ENCODE data around the gene ASIC5. TPM values are rescaled to one million over a fixed set of nuclear protein-coding genes. Genes with fewer than 3 reads are reported as not detected.
A peak's percentile ranks its signal among the peaks of the same experiment; 100 is the strongest.

The ASIC5 gene
- total RNA-seq, 1 experiment from 2014 or later: not detected

DNA sequence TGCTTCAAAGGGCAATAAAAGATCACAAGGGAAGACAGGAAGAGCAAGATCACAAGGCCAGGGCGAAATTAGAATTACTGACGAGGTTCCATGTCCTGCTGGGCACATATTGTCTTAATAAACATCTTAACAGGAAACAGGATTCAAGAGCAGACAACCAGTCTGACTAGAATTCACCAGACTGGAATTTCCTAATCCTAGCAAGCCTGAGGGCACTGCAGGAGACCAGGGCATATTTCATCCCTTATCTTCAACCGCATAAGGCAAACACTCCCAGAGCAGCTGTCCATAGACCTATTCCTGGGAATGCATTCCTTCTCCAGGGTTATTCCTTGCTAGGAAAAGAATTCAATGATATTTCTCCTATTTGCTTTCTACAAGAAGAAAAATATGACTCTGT, 25.0 kb upstream of the ASIC5 start:
- peaks cover 11% of the 10 kb centered on the region for H3K4me1 ChIP-seq (ENCODE audit: insufficient read depth, low read length, poor library complexity, severe bottlenecking)
- H3K27me3 ChIP-seq (replicated peaks; ENCODE audit: insufficient read depth, low read depth, low read length, poor library complexity): no peaks in the 10 kb centered on the region
- no TSS peak for BruUV-seq (replicated peaks)
- TF ChIP-seq CTCF (conservative IDR thresholded peaks at IDR 0.05; ENCODE audit: low read depth, low read length): no peak
- no peak for TF ChIP-seq EZH2 (IDR thresholded peaks at IDR 0.05; ENCODE audit: borderline replicate concordance, low read depth, low read length, poor library complexity, severe bottlenecking)
- CTCF ChIA-PET: no interaction called here
- peak; percentile 17 for DNase-seq (ENCODE audit: low spot score)
- H3K4me3 ChIP-seq (ENCODE audit: low read depth, low read length, poor library complexity, severe bottlenecking): no peak overlapping the region
- intact Hi-C loops (cut with micrococcal nuclease; ENCODE audit: unreplicated experiment): no loop called here
- H3K27ac ChIP-seq (ENCODE audit: low read depth, low read length, poor library complexity, severe bottlenecking): no peak overlapping the region
- POLR2A ChIA-PET (ENCODE audit: low non-redundant PET): no interaction called here
- H3K36me3 ChIP-seq (ENCODE audit: insufficient read depth, low read length, poor library complexity, severe bottlenecking): no peaks in the 10 kb centered on the region
- H3K9me3 ChIP-seq (ENCODE audit: low read depth, low read length, poor library complexity, severe bottlenecking): no peaks in the 10 kb centered on the region

- no peak for TF ChIP-seq EZH2 (IDR thresholded peaks at IDR 0.05; ENCODE audit: borderline replicate concordance, low read depth, low read length, poor library complexity, severe bottlenecking)
- TF ChIP-seq CTCF (conservative IDR thresholded peaks at IDR 0.05; ENCODE audit: low read depth, low read length): no peak
- Histone ChIP-seq H3K9me3 (ENCODE audit: low read depth, low read length, poor library complexity, severe bottlenecking) (no peaks in the 10 kb centered on the region), H3K27me3 (replicated peaks; ENCODE audit: insufficient read depth, low read depth, low read length, poor library complexity) (no peaks in the 10 kb centered on the region), H3K36me3 (ENCODE audit: insufficient read depth, low read length, poor library complexity, severe bottlenecking) (no peaks in the 10 kb centered on the region), H3K4me3 (ENCODE audit: low read depth, low read length, poor library complexity, severe bottlenecking) (no peak overlapping the region), H3K4me1 (ENCODE audit: insufficient read depth, low read length, poor library complexity, severe bottlenecking) (peaks cover 11% of the 10 kb centered on the region), H3K27ac (ENCODE audit: low read depth, low read length, poor library complexity, severe bottlenecking) (no peak overlapping the region)
- DNase-seq (ENCODE audit: low spot score): no peak
- CTCF ChIA-PET: no interaction called here
- POLR2A ChIA-PET (ENCODE audit: low non-redundant PET): no interaction called here
- intact Hi-C loops (cut with micrococcal nuclease; ENCODE audit: unreplicated experiment): no loop called here
- BruUV-seq (replicated peaks): no TSS peak
These were observed 23.9 kb upstream of the ASIC5 start for GRCh38 chr4:155889946-155890345.

GRCh38 chr4:155889031-155889793, 23.1 kb upstream of the ASIC5 start:
- intact Hi-C loops (cut with micrococcal nuclease; ENCODE audit: unreplicated experiment): no loop called here
- peak; percentile 67 for DNase-seq (ENCODE audit: low spot score)
- Histone ChIP-seq H3K27ac (ENCODE audit: low read depth, low read length, poor library complexity, severe bottlenecking) (no peak overlapping the region), H3K36me3 (ENCODE audit: insufficient read depth, low read length, poor library complexity, severe bottlenecking) (no peaks in the 10 kb centered on the region), H3K9me3 (ENCODE audit: low read depth, low read length, poor library complexity, severe bottlenecking) (no peaks in the 10 kb centered on the region), H3K4me1 (ENCODE audit: insufficient read depth, low read length, poor library complexity, severe bottlenecking) (peaks cover 11% of the 10 kb centered on the region), H3K27me3 (replicated peaks; ENCODE audit: insufficient read depth, low read depth, low read length, poor library complexity) (no peaks in the 10 kb centered on the region), H3K4me3 (ENCODE audit: low read depth, low read length, poor library complexity, severe bottlenecking) (no peak overlapping the region)
- CTCF ChIA-PET: no interaction called here
- no peak for TF ChIP-seq CTCF (conservative IDR thresholded peaks at IDR 0.05; ENCODE audit: low read depth, low read length)
- no peak for TF ChIP-seq EZH2 (IDR thresholded peaks at IDR 0.05; ENCODE audit: borderline replicate concordance, low read depth, low read length, poor library complexity, severe bottlenecking)
- no TSS peak for BruUV-seq (replicated peaks)
- POLR2A ChIA-PET (ENCODE audit: low non-redundant PET): no interaction called here

Measured in A673 (cell line).